Measurements from ENCODE around the gene VPS52. TPM values are rescaled to one million over a fixed set of nuclear protein-coding genes. Genes with fewer than 3 reads are reported as not detected.

Gene VPS52
- total and polyA plus RNA-seq, 2 donors (not counting 1 experiment from before 2014, with no cell fraction given): 100 to 144 TPM

DNA sequence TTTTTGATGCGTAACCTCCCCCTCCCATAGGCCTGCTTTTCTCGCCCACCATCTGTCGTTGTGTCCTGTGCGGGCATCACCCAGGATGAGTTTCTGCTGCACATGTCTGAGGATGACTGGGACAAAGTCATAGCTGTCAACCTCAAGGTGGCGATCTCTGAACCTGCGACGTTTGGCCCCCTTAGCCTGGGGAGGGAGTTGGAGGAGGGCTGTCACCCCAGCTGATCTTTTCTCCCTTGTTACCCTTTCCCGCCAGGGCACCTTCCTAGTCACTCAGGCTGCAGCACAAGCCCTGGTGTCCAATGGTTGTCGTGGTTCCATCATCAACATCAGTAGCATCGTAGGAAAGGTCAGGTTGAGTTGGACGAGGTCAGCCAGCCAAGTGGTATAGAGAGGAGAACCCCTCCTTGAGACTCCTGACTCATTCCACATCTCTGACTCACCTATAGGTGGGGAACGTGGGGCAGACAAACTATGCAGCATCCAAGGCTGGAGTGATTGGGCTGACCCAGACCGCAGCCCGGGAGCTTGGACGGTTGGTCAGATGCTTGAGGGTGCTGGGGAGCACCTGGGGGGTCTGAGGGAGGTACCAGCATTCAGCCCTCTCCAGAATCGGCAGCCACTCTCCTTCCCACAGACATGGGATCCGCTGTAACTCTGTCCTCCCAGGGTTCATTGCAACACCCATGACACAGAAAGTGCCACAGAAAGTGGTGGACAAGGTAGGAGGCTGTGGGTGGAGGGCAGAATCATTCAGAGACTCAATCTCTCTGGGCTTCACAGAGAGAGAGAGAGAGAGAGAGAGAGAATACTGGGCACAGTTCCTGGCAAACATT lies 66.3 kb downstream of the VPS52 start:
- peaks cover 58% of the 10 kb centered on the region for H3K4me1 Mint-ChIP-seq
- peak overlapping the region; percentile 98 for H3K4me2 ChIP-seq (replicated peaks; ENCODE audit: low read depth, low read length, poor library complexity, severe bottlenecking)
- no peaks in the 10 kb centered on the region for H3K9me3 Mint-ChIP-seq (ENCODE audit: insufficient read depth)
- WGBS (ENCODE audit: insufficient coverage): 76% methylated on average over 5 of the region's 17 CpGs
- no peaks in the 10 kb centered on the region for H3K9me3 ChIP-seq (ENCODE audit: control extremely low read depth in 1 of 3, control insufficient read depth in 2 of 3, insufficient read depth in 1 of 3, low read length in 2 of 3)
- H3K4me1 ChIP-seq (ENCODE audit: control insufficient read depth in 2 of 2, insufficient read depth in 2 of 2, low read length in 2 of 2): peaks cover 34 to 54% of the 10 kb centered on the region in 2 donors
- H2AFZ ChIP-seq (ENCODE audit: insufficient read depth, low read depth, low read length, poor library complexity, severe bottlenecking): peak overlapping the region; percentile 94
- H3K4me3 Mint-ChIP-seq: peak overlapping the region; percentile 94
- peaks cover 10% of the 10 kb centered on the region for H4K20me1 ChIP-seq (ENCODE audit: control insufficient read depth, insufficient read depth, low read length, poor library complexity, severe bottlenecking)
- CTCF ChIA-PET: interaction anchor here (0.8 to 1.6 kb wide), 4 partner anchors 43 to 206 kb away, joined by 3 to 8 read pairs (median 3); no protein-coding TSS in a partner anchor
- no peaks in the 10 kb centered on the region for H3K27me3 ChIP-seq (replicated peaks in 1 of 4; ENCODE audit: control extremely low read depth in 1 of 4, control insufficient read depth in 3 of 4, insufficient read depth in 4 of 4, low read length in 3 of 4)
- ATAC-seq (ENCODE audit: low read depth): no peak
- POLR2A ChIA-PET: interaction anchor here (0.6 kb wide), 1 partner anchor 351 kb away, joined by 3 read pairs; the partner anchor contains the start of gene PSMB9
- H3K9ac ChIP-seq (ENCODE audit: low read length): peak overlapping the region; percentile 79
- DNase-seq: no peak
- intact Hi-C loops (cut with micrococcal nuclease): loop anchor here (10.0 kb wide), 1 partner anchor 1231 kb away; the partner anchor contains the start of gene DXO
- TF ChIP-seq EZH2 (IDR thresholded peaks at IDR 0.05; ENCODE audit: borderline replicate concordance, insufficient read depth, low read depth, low read length, poor library complexity, severe bottlenecking) (no peak), CTCF (IDR thresholded peaks at IDR 0.05) (no peak)
- peak overlapping the region; percentile 61 for H3K27ac Mint-ChIP-seq
- H3K79me2 ChIP-seq (ENCODE audit: control insufficient read depth, insufficient read depth, low read length): peaks cover 38% of the 10 kb centered on the region
- H3K27ac ChIP-seq (ENCODE audit: low read length in 2 of 2): no peak overlapping the region
- H3K27me3 Mint-ChIP-seq: no peaks in the 10 kb centered on the region
- peaks cover 0 to 28% of the 10 kb centered on the region in 2 experiments for H3K36me3 ChIP-seq (replicated peaks in 1 of 2; ENCODE audit: control extremely low read depth in 1 of 2, control insufficient read depth in 1 of 2, extremely low read depth in 1 of 2, insufficient read depth in 2 of 2, low read length in 1 of 2)
- peak overlapping the region; percentile 14 to 88 (median 80) for H3K4me3 ChIP-seq (ENCODE audit: control extremely low read depth in 1 of 5, extremely low read depth in 1 of 5, insufficient read depth in 1 of 5, low read depth in 2 of 5, low read length in 4 of 5)

Measured in B cell (primary cell).